A673 (cell line): Measurements from ENCODE around the gene KANK4.

ENCODE experiments used
- CTCF ChIP-seq: fragments of 300-800, 200-600 bp; sonication (generic); conservative IDR thresholded peaks from 2 replicates; pipeline ENCODE4 v1.5.1; 2017; ENCODE audit warnings: low read depth, mild to moderate bottlenecking, antibody characterized with exemption, low read length, moderate library complexity, mixed read lengths
- EZH2 ChIP-seq: fragments of 200-600 bp; sonication (generic); IDR thresholded peaks from 2 replicates; pipeline ENCODE4 v1.6.1; 2017; ENCODE audit warnings: borderline replicate concordance, low read depth, mild to moderate bottlenecking, mixed read lengths, antibody characterized with exemption, low read length; ENCODE audit not compliant: poor library complexity, severe bottlenecking

DNA sequence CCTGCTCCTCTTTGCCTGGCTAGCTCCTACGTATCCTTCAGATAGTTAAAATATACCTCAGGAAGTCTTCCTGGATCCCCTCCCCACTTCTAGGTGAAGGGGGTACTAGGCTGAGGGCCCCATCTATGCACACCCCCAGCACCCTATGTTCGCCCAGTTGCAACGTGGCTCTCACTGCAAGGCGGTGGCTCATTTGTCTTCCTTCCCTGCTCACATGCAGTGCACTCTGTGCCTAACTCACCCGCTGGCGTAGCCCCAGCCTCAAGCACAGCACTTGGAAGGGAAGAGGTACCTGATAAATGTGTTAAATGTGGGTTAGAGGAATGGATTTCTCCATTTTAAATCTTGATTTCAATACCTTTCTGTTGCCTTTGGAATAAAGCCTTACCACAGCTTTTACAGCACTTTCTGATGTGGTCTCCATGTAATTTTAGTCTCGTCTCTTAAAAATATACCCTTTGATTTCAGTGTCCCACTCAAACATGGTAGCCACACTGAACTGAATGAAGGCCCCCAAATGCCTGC lies 85.2 kb downstream of the KANK4 start:
- TF ChIP-seq CTCF (no peak), EZH2 (no peak)
